Adrenal gland (tissue), 12 donors: ENCODE measurements around the gene SEMA6D. TPM values are rescaled to one million over a fixed set of nuclear protein-coding genes. Genes with fewer than 3 reads are reported as not detected.

Source experiments
- DNase-seq, 7 donors: peaks; one replicate each; pipeline ENCODE4 v3.0.0-alpha.2; 2019 to 2020
- H3K27ac ChIP-seq, 5 donors: fragments of 200-600 bp; sonication (generic) in 4 of 5; 1 replicate in 3 of 5; 2 replicates in 2 of 5; pipeline versions ENCODE4 v1.5.1 to v1.8.0; 2016 to 2020; ENCODE audit warnings: mild to moderate bottlenecking in 1 of 5
- H3K27me3 ChIP-seq: fragments of 200-600 bp; 2 replicates; pipeline ENCODE4 v1.8.0; 2021
- H3K36me3 ChIP-seq, 2 donors: fragments of 200-600 bp; replicated peaks in 1 of 2; 1 replicate in 1 of 2; 2 replicates in 1 of 2; pipeline versions ENCODE4 v1.5.1 to v1.8.0; 2018 to 2022
- H3K4me1 ChIP-seq, 2 donors: fragments of 200-600 bp; replicated peaks in 1 of 2; 1 replicate in 1 of 2; 2 replicates in 1 of 2; pipeline versions ENCODE4 v1.5.1 to v1.8.0; 2018 to 2021
- H3K4me3 ChIP-seq, 4 donors: fragments of 200-600 bp; sonication (generic) in 3 of 4; one replicate each; pipeline ENCODE4 v1.5.1; 2016 to 2018
- H3K9me3 ChIP-seq, 3 donors: fragments of 200-600 bp; sonication (generic) in 1 of 3; replicated peaks in 1 of 3; 1 replicate in 2 of 3; 2 replicates in 1 of 3; pipeline versions ENCODE4 v1.5.1 to v1.8.0; 2016 to 2021
- CTCF ChIP-seq, 6 experiments: fragments of 450-650 bp in 4 of 6; fragments of 200-600 bp in 2 of 6; sonication (generic) in 1 of 6; IDR thresholded peaks; 1 replicate in 5 of 6; 2 replicates in 1 of 6; pipeline versions ENCODE4 v1.5.1 to v1.8.0; 2016 to 2021; ENCODE audit warnings: antibody characterized with exemption in 6 of 6, mild to moderate bottlenecking in 2 of 6, moderate library complexity in 1 of 6
- POLR2A ChIP-seq, 2 donors: fragments of 450-650 bp; IDR thresholded peaks; one replicate each; pipeline ENCODE4 v1.6.1; 2017; ENCODE audit warnings: antibody characterized with exemption in 2 of 2, mild to moderate bottlenecking in 2 of 2, moderate library complexity in 1 of 2
- WGBS, 4 donors: extraction: QIAGEN DNeasy Blood & Tissue Kit in 2 of 4; methylation state at CpG; one replicate each; pipeline versions ENCODE4 v1.1.5 to v1.1.7; 2013 to 2017; 5-methylcytosine and 5-hydroxymethylcytosine counted together
- intact Hi-C, 2 donors: fragments of 100-400 bp; cut with DNase I; formaldehyde crosslinking; loops; one replicate each; pipeline versions ENCODE4 v1.14.1 to v1.15.0; 2022 to 2023
- polyA plus RNA-seq, 3 donors: library from polyadenylated mRNA; stranded (reverse); fragments of 200-250 nt in 2 of 3; fragments of 350-450 nt in 1 of 3; fragmentation: Illumina TruSeq in 1 of 3; extraction: RNeasy Lipid Tissue Mini Kit (QIAGEN cat#74804) in 1 of 3; gene quantifications; one replicate each; pipeline ENCODE4 v1.2.3, GENCODE V29; 2013 to 2014
- total RNA-seq, 9 donors: library from RNA; depleted of rRNA in 4 of 9; stranded (reverse); fragments of >200 nt in 4 of 9; fragments of 120-200 nt in 1 of 9; fragmentation: NEBNext Ultra II Directional in 1 of 9; extraction: Animal tissue kit (Norgen Biotek cat#: 25700) in 1 of 9; gene quantifications; one replicate each; pipeline versions ENCODE4 v1.1.0 to v1.2.4, GENCODE V29; 2013 to 2023
- donor health status: healthy with polysubstance abuse.
- donor health status: Bipolar disorder and iron deficiency.
- donor health status: DM: yes; HTN: yes; CAD: no.
- donor health status: DM: no; HTN: no; CAD: no.
- donor health status: DM: no; HTN: no; CAD: no.
- donor health status: DM: yes; HTN: yes; CAD: no.

SEMA6D gene
- total and polyA plus RNA-seq, 12 donors: 0.30 to 10.3 (median 2.5) TPM

- H3K36me3 ChIP-seq: no peaks in the 10 kb centered on the region
- no peaks in the 10 kb centered on the region for H3K4me1 ChIP-seq
- no peaks in the 10 kb centered on the region for H3K9me3 ChIP-seq
- no peak overlapping the region for H3K27ac ChIP-seq
- WGBS, 4 donors: 79 to 88% (median 84%) methylated on average over 8 of the region's 8 CpGs
- no peak overlapping the region for H3K4me3 ChIP-seq
- TF ChIP-seq CTCF (IDR thresholded peaks at IDR 0.05): no peak
- no peak for TF ChIP-seq POLR2A (IDR thresholded peaks at IDR 0.05)
- intact Hi-C loops: no loop called here
- no peak for DNase-seq
- peaks cover 6% of the 10 kb centered on the region for H3K27me3 ChIP-seq
Measured at GRCh38 chr15:47674586-47675232, 42.6 kb upstream of the SEMA6D start.

GRCh38 chr15:47675735-47676134 lies 41.6 kb upstream of the SEMA6D start:
- peaks cover 6% of the 10 kb centered on the region for H3K27me3 ChIP-seq
- intact Hi-C loops: no loop called here
- no peak for TF ChIP-seq CTCF (IDR thresholded peaks at IDR 0.05)
- TF ChIP-seq POLR2A (IDR thresholded peaks at IDR 0.05): no peak
- no peaks in the 10 kb centered on the region for H3K9me3 ChIP-seq
- no peak overlapping the region for H3K4me3 ChIP-seq
- DNase-seq: no peak
- no peaks in the 10 kb centered on the region for H3K36me3 ChIP-seq
- no peak overlapping the region for H3K27ac ChIP-seq
- H3K4me1 ChIP-seq: no peaks in the 10 kb centered on the region
- 82 to 97% (median 87%) methylated on average over 3 of the region's 3 CpGs for WGBS, 4 donors

- no peak for DNase-seq
- no peaks in the 10 kb centered on the region for H3K36me3 ChIP-seq
- no peaks in the 10 kb centered on the region for H3K27me3 ChIP-seq
- no peak overlapping the region for H3K27ac ChIP-seq
- no peak for TF ChIP-seq POLR2A (IDR thresholded peaks at IDR 0.05)
- no peak for TF ChIP-seq CTCF (IDR thresholded peaks at IDR 0.05)
- intact Hi-C loops: no loop called here
- no peak overlapping the region for H3K4me3 ChIP-seq
- H3K9me3 ChIP-seq: no peaks in the 10 kb centered on the region
- 32 to 38% (median 35%) methylated on average over 1 of the region's 1 CpG for WGBS, 4 donors
- no peaks in the 10 kb centered on the region for H3K4me1 ChIP-seq
Measured at GRCh38 chr15:47678040-47678439, 39.3 kb upstream of the SEMA6D start.

- Histone ChIP-seq H3K27me3 (no peaks in the 10 kb centered on the region), H3K36me3 (no peaks in the 10 kb centered on the region), H3K9me3 (no peaks in the 10 kb centered on the region), H3K27ac (no peak overlapping the region), H3K4me1 (no peaks in the 10 kb centered on the region), H3K4me3 (no peak overlapping the region)
- WGBS, 4 donors: 84 to 86% (median 85%) methylated on average over 4 of the region's 4 CpGs
- no peak for TF ChIP-seq CTCF (IDR thresholded peaks at IDR 0.05)
- TF ChIP-seq POLR2A (IDR thresholded peaks at IDR 0.05): no peak
- intact Hi-C loops: no loop called here
- no peak for DNase-seq
Measured at GRCh38 chr15:47682661-47683060, 34.6 kb upstream of the SEMA6D start.
